ENCODE measurements around the gene SLC19A1.

Gene SLC19A1

DNA sequence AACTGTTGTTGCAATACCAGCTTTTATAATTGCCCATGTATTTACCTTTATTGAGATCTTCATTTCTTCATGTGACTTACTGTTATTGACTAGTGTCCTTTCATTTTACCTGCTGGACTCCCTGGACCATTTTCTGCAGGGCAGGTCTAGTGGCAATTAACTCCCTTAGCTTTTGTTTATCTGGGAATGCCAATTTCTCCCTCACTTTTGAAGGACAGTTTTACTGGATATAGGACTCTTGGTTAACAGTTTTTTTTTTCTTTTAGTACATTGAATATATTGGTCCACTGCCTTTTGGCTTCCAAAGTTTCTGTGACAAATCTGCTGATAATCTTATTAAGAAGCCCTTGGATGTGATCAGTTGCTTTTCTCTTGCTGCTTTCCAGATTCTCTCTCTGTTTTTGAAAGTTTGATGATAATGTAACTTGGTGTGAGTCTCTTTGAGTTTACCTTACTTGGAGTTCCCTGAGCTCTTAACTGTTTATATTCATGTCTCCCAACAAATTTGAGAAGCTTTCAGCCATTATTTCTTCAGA is 80.4 kb downstream of the SLC19A1 start:
- DNase-seq = no peak

DNA sequence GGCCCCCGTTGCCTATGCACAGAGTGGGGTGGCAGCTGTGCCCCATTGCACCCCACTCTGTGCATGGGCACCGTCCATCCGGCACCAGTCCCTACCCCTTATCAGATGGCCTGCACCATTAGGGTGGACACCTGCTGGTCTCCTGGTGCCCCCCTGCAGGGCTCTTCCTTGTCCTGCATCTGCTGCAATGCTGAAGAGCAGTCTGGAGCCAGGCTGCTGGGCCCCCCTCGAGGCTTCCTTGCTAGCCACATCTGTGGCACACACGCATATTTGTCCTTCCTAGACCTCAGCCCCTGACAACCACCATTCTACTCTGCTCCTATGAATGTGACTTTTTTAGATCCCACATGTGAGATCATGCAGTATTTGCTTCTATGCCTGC is 80.9 kb downstream of the SLC19A1 start:
- no peak for DNase-seq

DNA sequence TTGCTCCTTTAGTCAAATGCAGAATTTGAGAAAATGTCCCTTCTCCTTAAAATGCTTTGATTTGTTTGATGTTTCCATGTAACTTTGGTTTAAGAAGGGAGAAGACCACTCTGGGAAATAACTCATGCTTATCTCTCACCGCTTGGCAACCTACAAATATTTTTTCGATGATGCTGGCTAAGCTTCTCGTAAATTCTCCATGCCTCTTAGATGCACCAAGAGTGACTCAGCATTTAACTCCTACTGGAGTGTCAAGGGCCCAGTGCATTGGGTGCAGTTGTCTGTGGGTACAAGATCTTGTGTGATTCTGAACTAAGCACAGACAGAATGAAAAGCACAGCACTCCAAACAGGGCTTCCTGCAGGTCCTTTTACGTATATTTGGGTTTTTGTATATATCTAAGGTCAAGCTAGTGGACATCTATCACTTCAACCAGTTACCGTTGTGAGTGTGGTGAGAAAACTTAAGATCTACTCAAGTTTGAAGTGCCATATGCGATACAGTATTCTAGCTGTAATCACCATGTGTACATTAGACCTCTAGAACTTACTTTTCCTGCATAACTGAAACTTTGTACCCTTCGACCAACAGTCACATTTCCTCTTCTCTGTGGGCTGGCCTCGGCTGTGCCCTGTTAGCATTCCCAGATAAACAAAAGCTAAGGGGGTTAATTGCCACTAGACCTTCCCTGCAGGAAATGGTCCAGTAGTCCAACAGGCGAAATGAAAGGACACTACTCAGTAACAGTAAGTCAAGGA is 81.5 kb downstream of the SLC19A1 start:
- no peak for DNase-seq

DNA sequence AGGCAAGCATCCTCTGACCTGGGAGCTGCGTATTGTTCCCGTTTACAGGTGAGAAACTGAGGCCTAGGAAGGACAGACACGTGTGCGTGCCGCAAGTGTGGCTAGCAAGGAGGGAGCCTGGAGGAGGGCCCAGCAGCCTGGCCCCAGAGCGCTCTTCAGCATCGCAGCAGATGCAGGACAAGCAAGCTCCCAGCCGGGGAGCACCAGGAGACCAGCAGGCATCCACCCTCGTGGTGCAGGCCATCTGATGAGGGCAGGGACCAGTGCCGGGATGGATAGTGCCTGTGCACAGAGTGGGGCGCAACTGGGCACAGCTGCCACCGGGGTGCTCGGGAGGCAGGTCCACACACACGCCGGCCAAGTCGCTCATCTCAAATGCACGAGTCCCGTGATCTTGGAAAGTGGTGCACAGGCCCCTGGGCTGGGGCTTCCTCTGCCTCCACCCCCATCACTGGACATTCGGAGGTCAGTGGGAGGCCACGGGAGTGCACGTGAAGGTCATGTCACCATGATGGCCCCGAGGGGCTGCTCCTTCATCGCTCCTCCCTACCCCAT is 82.2 kb downstream of the SLC19A1 start:
- DNase-seq = no peak

DNA sequence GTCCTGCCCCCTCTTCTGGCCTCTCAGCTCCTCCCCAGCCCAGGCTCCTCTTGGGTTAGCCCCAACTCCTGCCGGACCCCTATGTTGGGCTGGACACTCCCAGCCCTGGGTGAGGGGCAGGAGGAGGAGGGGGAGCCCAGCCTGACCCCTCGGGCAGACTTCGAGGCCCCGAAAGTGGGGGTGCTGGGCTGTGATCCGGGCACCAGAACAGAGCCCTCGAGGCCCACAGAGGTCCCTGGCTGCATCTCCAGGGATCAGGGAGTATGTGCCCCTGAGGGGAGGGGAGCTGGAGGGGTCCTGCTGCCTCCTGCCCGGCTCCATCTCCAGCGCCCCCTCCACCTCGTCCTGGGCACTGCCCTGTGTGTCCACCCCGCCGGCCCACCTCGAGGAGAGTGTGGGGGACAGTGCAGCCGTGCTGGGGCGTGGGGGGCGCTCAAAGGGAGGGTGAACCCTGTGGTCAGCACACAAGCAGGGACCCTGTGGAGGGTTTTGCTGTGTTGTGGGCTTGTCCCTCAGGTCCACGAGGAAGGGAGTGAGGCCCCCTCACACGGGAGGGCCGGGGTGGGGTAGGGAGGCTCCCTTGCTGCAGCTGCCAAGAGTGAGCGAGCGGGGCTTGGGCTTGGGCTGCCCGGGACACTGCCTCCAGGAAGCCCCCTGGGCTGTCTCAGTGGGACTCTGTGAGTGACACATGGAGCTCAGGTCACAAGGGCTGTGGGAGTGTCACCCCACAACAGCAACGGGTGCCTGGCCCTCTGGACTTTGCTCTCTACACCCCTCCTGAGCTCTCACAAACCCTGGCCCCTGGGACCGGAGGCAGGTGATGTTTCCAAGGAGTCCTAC is 82.8 kb downstream of the SLC19A1 start:
- DNase-seq = no peak

DNA sequence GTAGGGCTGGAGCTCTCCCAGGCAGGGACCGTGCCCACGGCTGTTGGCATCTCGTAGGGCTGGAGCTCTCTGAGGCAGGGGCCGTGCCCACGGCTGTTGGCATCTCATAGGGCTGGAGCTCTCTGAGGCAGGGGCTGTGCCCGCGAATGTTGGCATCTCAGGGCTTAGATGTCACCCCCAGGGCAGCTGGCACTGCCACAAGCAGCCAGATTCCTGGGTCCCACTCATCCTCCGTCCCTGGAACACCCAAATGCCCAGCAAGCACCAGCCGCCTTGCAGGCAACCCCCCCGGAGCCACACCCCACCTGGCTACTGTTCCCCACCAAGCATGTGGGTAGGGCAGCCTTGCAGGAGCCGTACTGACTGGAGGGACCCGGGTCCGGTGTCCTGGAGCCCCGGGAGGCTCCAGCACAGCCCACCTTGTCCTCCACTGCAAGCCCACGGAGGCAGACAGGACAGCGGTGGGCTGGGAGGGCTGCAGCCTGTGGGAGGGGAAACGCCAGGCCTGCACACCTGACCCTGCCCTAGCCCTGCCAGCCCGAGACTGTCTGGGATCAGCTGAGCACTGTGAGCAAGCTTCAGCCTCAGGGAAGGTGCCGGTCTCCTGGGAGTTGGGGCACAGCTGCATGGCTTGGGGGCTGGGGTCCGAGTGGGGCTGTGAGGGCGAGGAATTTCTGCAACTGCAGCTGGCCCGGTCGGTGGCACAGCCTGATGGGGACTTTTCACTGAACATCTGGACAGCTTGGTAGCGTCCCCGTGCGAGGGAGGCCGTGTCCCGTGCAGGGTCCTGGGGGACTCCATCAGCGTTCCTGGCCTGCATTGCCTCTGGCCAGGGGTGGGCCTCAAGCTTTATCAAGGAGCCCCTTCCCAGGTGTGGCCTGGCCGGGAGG is 83.7 kb downstream of the SLC19A1 start:
- no peak for DNase-seq

DNA sequence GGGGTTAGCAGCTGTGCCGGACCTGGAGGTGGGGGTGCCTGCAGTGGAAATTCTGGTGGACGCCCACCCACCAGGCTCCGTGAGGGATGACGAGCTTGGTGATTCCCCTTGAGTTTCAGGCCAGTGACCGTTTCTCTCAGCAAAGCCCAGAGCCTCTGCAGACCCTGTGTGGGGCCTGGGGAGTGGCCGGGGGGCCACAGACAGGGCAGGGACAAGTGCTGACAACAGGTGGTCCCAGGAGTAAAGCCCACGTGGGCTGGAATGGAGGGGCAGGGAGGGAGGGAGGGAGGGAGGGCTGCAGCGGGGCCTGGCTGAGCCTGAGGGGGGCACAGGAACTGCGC is 84.4 kb downstream of the SLC19A1 start:
- no peak for DNase-seq

DNA sequence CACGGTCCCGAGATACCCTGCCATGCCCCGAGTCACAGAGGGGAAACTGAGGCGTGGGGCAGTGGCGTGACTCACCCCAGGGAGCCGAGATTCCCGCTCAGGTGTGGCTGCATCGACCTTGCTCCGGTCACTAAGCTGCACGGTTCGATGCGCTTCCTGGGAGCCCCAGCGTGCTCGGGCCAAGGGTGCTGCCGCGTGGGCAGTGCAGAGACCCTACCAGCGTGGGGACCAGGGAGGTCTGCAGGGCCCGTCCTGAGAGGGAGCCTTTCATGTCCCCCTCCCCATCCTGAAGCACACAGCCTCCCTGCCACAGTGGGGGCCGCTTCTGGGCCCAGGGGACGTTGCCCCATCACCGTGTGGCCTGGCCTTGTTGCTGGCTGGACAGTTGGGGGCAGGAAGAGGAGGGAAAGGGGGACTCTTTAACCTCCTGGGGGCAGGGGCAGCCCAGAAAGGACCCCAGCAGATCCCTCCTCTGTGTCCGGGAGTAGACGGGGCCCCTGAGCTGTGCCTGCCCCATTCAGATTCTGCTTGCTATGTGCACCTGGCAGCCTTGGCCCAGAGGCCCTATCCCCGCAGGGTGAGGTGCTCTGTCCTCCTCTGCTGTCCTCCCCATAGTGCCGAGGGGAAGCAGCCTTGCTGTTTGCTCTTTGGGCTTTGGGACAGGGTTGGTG is 84.9 kb downstream of the SLC19A1 start:
- no peak for DNase-seq

DNA sequence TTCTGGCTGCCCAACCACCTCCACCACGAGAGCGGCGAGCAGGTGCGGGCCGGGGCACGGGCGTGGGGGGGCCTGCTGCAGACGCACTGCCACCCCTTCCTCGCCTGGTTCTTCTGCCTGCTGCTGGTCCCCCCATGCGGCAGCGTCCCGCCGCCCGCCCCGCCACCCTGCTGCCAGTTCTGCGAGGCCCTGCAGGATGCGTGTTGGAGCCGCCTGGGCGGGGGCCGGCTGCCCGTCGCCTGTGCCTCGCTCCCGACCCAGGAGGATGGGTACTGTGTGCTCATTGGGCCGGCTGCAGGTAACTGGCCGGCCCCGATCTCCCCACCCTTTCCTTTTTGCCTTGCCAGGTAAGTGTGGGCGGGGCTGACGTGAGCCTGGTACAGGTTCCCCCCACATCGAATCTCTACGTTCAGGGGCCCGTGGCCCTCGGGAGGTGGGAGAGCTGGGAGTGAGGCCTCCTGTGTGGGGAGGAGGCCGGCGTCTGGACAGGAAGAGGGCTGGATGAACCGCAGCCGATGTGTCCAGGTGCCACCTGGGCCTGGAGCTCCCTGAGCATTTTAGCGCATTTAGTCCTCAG is 85.6 kb downstream of the SLC19A1 start:
- DNase-seq = no peak

DNA sequence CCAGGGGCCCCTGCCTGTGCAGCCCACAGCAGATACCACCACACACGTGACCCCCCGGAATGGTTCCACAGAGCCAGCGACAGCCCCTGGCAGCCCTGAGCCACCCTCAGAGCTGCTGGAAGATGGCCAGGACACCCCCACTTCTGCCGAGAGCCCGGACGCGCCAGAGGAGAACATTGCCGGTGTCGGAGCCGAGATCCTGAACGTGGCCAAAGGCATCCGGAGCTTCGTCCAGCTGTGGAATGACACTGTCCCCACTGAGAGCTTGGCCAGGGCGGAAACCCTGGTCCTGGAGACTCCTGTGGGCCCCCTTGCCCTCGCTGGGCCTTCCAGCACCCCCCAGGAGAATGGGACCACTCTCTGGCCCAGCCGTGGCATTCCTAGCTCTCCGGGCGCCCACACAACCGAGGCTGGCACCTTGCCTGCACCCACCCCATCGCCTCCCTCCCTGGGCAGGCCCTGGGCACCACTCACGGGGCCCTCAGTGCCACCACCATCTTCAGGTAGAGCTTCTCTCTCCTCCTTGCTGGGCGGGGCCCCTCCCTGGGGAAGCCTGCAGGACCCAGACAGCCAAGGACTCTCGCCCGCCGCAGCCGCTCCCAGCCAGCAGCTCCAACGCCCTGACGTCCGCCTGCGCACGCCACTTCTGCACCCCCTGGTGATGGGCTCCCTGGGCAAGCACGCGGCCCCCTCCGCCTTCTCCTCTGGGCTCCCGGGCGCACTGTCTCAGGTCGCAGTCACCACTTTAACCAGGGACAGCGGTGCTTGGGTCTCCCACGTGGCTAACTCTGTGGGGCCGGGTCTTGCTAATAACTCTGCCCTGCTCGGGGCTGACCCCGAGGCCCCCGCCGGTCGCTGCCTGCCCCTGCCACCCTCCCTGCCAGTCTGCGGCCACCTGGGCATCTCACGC is 86.3 kb downstream of the SLC19A1 start:
- DNase-seq = no peak

DNA sequence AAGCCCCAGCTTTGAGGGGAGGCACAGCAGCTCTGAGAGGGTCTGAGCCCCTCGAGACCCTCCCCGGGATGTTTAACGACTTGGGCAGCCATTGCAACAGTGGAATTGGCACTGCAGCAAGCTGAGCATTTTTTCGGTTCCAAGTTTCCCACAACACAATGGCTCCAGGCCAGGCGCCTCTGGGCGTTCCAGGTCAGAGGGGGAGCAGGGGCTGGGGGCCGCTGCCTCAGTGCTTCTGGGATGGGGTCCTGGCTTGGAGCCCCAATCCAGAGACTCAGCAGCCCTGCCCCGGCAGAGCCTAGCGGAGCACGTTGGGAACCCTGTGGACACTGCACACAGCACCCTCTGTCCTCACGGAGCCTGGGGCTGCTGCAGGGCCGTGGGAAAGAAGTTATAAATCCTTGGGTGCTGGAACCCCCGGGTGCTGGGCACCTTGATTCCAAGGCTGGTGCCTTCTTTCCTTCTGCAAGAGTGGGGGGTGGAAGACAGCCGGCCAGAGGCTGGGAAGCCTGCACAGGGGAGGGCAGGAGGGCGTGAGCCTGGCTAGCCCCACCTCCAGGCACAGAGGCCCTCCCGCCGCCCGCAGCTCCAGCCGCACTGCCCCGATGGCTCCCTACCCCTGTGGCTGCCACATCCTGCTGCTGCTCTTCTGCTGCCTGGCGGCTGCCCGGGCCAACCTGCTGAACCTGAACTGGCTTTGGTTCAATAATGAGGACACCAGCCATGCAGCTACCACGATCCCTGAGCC is 87.1 kb downstream of the SLC19A1 start:
- DNase-seq = no peak

DNA sequence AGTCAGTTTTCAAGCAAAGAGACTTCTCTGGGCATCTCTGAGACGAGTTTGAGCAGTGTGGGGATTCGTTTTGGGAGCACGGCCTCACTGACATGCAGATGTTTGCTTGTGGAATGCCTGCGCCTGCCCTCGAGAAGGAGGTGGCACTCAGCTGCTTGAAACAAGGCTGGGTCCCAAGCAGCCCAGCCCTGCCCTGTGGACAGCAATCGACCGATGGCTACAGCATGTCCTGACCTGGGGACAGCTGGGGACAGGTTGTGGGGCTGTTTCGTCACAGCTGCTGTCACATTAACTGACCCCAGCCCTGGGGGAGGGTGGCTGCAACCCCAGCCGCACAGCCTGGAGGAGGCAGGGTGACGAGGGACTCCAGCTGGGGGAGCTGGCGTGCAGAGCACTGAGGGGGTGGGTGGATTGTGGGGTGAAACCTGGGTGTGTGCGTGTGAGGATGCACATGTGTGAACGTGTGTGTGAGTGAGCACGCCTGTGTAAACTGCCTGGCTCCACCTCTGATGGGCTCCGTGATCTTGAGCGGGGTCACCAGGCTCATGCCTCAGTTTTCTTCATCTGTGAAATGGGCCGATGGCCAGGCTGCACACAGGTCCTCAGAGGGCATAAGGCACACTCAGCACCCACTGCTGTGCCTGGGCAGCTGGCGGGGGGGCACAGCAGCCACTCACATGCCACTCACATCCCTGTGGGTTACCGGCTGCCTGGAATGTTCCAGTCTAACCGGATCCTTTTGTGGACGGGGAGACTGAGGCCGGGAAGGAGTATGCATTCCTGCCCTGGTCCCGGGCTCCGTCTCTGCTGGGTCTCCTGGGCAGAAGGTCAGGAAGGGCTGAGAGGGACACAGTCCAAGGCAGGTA is 87.9 kb downstream of the SLC19A1 start:
- DNase-seq = no peak

DNA sequence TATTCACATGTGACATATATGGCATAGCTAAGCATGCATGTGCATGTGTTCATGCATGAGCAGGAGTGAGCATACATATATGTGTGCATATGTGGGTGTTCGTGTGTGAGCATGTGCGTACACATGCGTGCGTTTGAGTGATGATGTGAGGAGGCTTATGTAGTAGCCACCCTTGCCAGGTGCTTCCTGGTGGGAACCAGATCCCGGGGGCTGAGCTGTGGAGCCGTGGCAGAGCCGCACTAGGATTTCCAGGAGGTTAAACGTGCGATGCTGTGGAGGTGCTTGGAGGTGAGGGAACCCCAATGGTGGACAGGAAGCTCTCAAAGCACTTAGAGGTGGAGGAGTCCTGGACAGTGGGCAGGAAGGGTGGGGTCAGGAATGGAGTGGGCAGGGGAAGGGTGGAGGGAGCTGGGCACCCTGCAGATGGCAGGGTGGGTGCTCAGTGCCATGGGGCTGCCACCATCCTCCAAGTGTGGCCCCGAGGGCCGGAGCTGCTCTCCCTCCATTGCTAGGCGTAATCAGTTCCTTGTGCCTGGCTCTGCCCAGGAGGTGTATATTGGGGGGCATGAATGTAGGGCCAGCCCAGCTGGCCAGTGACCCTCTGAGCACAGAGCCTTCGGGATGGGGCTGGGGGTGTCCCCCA is 88.8 kb downstream of the SLC19A1 start:
- DNase-seq = no peak

DNA sequence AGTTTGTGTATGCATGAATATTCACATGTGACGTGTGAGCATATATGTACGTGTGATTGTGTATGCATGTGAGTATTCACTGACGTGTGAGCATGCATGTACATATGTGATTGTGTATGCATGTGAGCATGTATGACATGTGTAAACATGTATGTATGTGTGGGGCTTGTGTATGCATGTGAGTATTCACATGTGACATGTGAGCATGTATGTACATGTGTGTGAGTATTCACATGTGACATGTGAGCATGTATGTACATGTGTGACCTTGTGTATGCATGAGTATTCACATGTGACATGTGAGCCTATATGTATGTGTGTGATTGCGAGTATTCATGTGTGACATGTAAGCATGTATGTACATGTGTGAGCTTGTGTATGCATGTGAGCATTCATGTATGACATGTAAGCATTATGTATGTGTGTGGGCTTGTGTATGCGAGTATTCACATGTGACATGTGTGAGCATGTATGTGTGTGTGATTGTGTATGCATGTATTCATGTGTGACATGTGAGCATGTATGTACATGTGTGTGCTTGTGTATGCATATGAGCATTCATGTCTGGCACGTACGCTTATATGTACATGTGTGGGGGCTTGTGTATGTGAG is 89.4 kb downstream of the SLC19A1 start:
- DNase-seq = no peak

DNA sequence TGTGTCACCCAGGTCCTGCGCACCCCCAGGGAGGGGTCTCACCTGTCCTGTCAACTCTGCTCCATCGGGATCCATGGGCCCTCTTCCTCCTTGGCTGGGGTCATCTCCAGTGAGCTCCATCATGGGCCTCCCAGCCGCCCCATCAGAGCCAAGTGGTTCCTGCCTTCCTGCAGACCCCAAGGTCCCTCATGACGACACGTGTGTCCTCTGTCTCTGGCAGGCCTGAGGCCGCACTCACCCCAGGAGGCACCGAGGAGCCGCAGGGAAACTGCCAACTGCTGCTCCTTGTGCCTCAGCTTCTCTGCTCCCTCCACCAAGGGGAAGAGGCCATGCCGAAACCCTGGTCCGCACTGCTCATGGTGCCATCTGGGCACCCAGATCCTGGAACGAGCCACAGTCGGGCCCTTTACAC is 90.5 kb downstream of the SLC19A1 start:
- DNase-seq = no peak

DNA sequence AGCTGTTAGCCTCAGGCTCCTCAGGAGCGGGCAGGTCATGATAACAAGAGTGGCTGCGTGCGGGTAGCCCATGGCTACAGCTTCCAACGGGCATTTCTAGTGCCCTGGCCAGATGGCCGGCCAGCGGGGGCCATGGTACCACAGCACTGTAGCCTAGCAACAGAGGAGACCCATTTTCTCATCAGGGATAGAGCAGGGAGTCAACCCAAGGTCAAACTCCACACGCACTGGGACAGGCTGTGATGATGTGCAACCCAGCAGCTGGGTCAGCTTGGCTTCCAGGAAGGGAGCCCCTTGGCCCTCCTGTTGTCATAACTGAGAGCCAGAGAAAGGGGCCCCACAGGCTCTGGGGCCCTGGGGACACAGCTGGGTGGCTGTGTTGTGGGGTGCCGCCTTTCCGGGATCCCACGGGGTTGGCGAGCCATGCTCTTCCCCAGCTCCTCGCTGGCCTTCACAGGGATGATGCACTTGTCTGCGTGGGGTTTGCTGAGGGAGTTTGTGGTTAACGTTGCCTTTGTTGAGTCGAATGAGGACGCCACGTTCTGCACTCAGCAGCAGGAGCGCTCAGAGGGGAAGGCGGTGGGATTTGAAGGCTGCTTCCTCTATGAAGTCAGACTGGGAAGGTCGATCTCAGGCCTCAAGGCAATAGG is 91.0 kb downstream of the SLC19A1 start:
- DNase-seq = no peak

DNA sequence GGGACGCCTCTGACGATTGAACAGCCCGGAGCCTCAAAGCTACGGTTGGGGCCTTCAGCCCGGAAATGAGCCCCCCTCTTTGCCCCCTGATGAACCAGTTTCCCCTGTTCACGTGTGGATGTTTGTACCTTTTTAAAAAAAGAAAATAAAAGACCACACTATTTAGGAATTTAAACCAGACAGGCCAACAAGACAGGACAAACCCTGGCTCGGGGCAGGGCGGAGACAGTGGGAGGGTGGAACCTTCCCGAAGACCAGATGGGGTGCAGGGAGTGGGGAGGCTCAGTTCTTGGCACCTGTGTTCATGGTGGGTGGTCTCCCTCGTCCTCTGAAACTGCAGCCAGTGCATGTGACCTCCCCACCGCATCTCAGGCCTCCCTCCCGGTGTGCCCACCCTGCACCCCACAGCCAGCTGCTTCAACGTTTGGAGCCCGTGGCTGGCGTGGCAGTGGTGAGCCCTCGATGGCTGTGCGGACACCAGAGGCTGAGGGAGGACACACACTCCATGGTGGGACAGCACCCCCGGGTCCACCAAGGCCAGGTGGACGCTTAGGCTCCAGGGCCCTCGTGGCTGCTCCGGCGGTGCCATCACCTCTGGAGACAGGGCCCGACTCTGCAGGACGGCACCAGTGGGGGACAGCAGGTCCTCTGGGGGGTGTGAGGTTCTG is 91.7 kb downstream of the SLC19A1 start:
- DNase-seq = no peak

All from central memory CD4-positive, alpha-beta T cell (primary cell).